HG02642 (cell line): ENCODE data around the gene CACNA1C.
"Not testable (repeated sequence)": the region's sequence is repeated elsewhere in the genome, so short reads cannot be mapped to it uniquely, and the experiment has no call there.

Source experiments
- ATAC-seq: cut with Tn5 transposase; IDR thresholded peaks from one replicate; pipeline ENCODE4 v1.9.1; 2021; ENCODE audit warnings: mild to moderate bottlenecking; ENCODE audit not compliant: unreplicated experiment, poor library complexity

The CACNA1C gene

DNA sequence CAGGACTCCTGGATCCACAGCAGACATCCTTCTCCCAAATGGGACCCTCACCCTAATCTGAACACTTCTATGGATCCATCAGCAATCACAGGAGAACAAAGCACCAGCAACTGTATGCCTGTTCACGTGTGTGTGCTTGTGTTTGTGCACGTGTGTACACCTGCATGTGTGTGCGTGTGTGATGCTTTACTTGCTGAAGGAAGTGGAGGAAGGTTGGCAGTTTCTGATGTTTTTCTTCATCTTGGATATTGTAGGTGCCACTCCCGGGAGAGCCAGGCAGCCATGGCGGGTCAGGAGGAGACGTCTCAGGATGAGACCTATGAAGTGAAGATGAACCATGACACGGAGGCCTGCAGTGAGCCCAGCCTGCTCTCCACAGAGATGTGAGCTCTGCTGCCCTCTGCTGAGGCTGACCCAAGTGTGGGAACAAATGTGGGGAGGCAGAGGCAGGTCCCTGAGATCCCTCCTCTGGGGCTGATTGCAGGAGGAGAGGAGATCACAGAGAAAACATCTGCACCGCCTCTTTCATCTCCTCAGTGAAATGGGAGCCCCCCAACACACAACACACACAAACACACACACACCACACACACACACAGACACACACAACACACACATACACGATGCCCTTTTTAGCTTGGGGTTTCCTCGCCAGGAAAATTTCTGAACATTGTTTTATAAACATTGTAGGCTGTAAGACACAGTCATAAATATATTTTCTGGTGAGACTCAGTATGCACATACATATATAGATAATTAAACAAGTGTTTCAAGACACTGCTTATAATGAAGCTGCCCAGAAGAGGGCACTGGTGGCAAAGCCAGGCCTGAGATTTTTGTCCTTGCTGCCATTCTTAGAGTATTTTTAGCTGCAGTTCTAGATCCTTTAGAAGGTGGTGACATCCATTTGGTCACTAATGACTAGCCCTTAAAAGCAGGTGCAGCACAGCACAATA lies 629.8 kb downstream of the CACNA1C start:
- no peak for ATAC-seq

- no peak for ATAC-seq
These were observed 630.7 kb downstream of the CACNA1C start for GRCh38 chr12:2683283-2684025.

GRCh38 chr12:2684026-2684325 lies 631.2 kb downstream of the CACNA1C start:
- ATAC-seq = not testable (repeated sequence)

GRCh38 chr12:2685620-2686279 lies 633.0 kb downstream of the CACNA1C start:
- not testable (repeated sequence) for ATAC-seq

GRCh38 chr12:2686280-2686646 lies 633.5 kb downstream of the CACNA1C start:
- ATAC-seq = no peak

GRCh38 chr12:2687058-2687457 lies 634.3 kb downstream of the CACNA1C start:
- ATAC-seq = no peak

GRCh38 chr12:2687726-2688125 lies 634.9 kb downstream of the CACNA1C start:
- ATAC-seq = no peak

DNA sequence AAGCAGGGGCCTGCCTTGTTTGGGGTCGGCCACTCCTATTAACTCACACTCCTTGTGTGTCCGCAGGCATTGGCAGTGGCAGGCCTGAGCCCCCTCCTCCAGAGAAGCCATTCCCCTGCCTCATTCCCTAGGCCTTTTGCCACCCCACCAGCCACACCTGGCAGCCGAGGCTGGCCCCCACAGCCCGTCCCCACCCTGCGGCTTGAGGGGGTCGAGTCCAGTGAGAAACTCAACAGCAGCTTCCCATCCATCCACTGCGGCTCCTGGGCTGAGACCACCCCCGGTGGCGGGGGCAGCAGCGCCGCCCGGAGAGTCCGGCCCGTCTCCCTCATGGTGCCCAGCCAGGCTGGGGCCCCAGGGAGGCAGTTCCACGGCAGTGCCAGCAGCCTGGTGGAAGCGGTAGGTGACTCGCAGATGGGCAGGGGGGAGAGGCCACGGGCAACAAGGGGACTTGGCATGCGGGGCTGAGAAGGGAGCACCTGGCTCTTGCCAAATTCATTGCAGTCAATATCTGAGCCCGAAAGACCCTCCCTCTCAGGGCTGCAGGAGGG lies 635.7 kb downstream of the CACNA1C start:
- ATAC-seq = no peak

DNA sequence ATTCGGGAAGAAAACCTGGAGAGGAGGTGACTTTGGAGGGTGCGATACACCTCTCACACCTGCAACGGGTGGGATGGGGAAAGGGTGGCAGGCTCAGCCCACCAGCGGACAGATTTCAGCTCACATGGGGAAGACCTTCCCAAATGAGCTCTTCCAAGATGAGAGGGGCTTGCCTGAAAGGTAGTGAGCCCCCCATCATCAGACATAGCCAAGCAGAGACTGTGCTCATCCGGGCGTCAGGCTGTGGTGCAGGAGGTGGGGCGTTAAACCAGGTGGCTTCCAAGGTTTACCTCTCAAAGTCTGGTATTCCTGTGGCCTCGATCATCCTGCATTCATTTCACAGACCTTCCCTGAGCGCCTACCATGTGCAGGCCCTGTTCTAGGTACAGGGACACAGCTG lies 636.6 kb downstream of the CACNA1C start:
- no peak for ATAC-seq

GRCh38 chr12:2689879-2690278 lies 637.1 kb downstream of the CACNA1C start:
- no peak for ATAC-seq

- no peak for ATAC-seq
These were observed 637.7 kb downstream of the CACNA1C start for GRCh38 chr12:2690348-2691005.

DNA sequence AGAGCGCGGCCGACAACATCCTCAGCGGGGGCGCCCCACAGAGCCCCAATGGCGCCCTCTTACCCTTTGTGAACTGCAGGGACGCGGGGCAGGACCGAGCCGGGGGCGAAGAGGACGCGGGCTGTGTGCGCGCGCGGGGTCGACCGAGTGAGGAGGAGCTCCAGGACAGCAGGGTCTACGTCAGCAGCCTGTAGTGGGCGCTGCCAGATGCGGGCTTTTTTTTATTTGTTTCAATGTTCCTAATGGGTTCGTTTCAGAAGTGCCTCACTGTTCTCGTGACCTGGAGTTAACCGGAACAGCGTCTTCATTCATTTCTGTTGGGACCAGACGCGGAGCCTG lies 638.2 kb downstream of the CACNA1C start:
- ATAC-seq = peak; percentile 6

DNA sequence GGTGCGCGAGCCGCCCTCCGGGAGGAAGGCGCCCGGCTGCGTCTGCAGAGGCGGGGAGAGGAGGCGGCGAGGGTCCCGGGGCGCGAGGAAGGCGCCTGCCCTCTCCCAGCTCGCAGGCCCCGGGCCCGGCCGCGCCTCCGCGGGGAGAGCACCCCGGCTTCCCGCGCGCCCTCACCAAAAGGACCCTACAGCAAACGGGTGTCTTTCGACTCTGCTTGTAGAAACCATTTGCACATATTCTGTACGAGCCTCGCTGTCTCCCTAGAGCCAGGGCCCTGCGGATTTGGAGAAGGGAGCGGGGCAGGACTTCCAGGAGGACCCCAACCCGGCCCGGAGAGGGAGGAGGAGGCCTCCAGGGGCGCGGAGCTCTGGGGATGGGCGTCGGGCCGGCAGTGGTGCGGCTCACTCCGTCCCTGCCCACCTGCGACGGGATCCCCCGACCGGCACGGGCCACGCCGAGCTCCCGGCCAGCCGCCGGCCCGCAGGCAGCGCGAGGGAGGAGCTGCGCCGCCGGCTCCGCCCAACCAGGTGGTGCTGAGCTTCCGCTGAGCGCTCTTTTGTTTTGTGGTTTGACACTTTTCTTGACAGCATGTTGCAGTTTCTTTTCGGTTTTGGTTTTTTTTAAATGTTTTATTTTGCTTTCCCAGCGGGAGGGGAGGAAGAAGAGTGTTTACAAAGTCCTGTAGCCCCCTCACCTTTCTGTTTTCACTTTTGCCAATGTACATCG lies 638.7 kb downstream of the CACNA1C start:
- peak; percentile 76 for ATAC-seq

DNA sequence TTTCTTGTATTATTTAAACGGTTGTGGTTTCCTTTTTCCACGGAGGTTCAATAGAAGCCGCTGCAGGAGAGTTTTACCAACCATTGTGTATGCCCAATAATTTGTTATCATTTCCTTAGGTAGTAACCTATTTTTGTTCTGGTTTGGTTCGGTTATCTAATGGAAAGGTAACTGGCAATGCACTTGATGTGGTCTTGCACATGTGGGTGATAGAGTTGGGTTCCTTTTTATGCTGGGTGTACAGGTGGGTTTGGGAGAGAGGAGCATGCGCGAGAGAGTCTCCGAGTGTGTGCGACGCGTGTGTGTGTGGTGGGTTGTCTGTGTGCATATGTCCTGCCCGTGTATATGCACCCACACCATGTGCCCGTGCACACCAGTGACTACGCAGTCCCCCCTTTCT lies 639.3 kb downstream of the CACNA1C start:
- no peak for ATAC-seq

DNA sequence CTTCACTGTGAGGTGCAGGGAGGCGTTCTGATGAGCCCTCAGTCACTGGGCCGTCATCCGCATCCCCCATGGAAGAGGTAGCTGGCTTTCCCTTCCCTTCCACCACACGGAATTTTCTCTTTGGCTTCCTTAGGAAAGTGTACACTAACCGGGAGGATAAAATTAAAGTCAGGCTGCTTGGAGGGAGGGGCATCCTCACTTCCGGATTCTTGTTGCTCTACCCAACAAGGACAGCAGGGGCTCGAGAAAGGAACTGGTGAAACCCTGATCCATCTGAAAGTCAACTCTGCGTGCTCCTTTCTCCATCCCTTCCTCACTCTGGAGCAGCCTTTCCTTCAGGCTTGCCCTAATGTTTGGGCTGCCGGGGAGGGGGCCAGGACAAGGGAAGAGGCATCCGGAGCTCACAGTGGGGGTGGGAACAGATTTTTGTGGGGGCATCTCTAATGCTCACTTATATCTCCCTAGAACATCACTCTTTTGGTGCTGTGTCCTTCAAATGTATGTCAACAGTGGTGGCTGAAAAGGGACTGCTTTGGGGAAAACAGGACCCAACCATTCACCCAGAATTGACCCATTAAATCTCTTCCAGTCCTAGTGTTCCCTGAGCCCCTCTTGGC lies 640.6 kb downstream of the CACNA1C start:
- no peak for ATAC-seq

DNA sequence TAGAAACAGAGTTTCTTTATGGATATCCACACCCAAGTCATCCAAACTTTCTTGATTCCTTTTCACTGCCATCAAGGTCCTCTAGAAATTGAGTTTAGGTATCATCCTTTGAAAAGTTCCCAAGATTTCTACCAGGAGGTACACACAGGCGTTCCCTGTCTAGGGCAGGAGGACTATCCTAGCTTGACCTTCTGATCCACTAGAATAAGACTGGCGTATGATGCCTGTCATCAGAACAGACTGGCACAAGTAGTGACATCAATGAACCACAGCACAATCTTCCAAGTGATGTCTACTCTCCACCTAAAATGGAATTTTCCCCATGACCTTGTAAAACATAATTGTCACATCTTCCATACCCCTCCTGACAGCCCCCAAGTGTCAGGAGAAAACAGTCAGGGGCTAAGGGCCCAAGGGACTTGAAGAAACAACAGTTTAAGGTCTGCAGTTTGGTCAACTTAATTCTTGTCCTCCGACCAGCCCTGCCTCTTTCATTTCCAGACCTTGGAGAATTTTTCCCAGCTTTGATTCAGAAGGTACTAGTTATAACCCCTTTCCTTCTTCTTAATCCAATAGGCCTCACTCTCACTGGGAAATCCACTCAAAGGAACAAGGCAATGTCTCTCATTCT lies 641.3 kb downstream of the CACNA1C start:
- ATAC-seq = no peak

DNA sequence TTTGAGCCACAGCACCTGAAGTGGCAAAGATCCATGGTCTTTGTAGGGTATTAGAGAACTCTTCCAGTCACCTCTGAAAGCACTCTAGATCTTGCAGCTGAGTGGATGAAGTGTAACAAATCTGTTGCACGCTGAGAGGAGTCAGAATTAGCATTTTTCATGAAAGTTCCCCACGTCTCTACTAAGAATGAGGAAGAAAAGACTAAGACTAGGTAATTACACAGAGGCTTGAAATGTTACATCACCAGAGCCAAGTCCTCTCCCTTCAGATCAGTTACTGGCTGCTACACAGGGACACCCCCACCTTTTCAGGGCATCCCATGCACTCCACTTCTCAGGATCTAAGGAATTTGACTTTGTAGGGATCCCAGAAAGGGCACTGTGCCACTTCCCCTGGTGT lies 643.3 kb downstream of the CACNA1C start:
- no peak for ATAC-seq

- ATAC-seq = no peak
These were observed 644.4 kb downstream of the CACNA1C start for GRCh38 chr12:2697057-2697800.
